NCI-H2227 (cell line): ENCODE measurements around the gene ARHGEF7.
"Not testable (repeated sequence)": the region's sequence is repeated elsewhere in the genome, so short reads cannot be mapped to it uniquely, and the experiment has no call there.

Experiments used
- DNase-seq: peaks from one replicate; lab custom pipeline; 2025; ENCODE audit not compliant: unreplicated experiment; lab: John Stamatoyannopoulos, UW

ARHGEF7 gene

GRCh38 chr13:111249637-111250360 lies 134.7 kb downstream of the ARHGEF7 start:
- no peak for DNase-seq

GRCh38 chr13:111251646-111252445 lies 136.7 kb downstream of the ARHGEF7 start:
- no peak for DNase-seq

- no peak for DNase-seq
Observed at GRCh38 chr13:111252446-111253364, 137.6 kb downstream of the ARHGEF7 start.

- DNase-seq: no peak
Observed at GRCh38 chr13:111253365-111253872, 138.3 kb downstream of the ARHGEF7 start.

- no peak for DNase-seq
Observed at GRCh38 chr13:111255228-111255790, 140.2 kb downstream of the ARHGEF7 start.

- no peak for DNase-seq
Observed at GRCh38 chr13:111256458-111256857, 141.3 kb downstream of the ARHGEF7 start.

- DNase-seq: no peak
Observed at GRCh38 chr13:111256946-111257345, 141.8 kb downstream of the ARHGEF7 start.

GRCh38 chr13:111257899-111258298 lies 142.8 kb downstream of the ARHGEF7 start:
- DNase-seq: not testable (repeated sequence)

GRCh38 chr13:111258637-111259036 lies 143.5 kb downstream of the ARHGEF7 start:
- no peak for DNase-seq

- DNase-seq: no peak
Observed at GRCh38 chr13:111259058-111259457, 143.9 kb downstream of the ARHGEF7 start.

- no peak for DNase-seq
Observed at GRCh38 chr13:111261326-111261725, 146.2 kb downstream of the ARHGEF7 start.

- no peak for DNase-seq
Observed at GRCh38 chr13:111262281-111262680, 147.2 kb downstream of the ARHGEF7 start.

- no peak for DNase-seq
Observed at GRCh38 chr13:111262715-111263114, 147.6 kb downstream of the ARHGEF7 start.

- DNase-seq: no peak
Observed at GRCh38 chr13:111263566-111263965, 148.5 kb downstream of the ARHGEF7 start.

- DNase-seq: no peak
Observed at GRCh38 chr13:111265006-111265700, 150.0 kb downstream of the ARHGEF7 start.

- DNase-seq: no peak
Observed at GRCh38 chr13:111265701-111266035, 150.6 kb downstream of the ARHGEF7 start.

- no peak for DNase-seq
Observed at GRCh38 chr13:111267205-111267604, 152.1 kb downstream of the ARHGEF7 start.

- DNase-seq: no peak
Observed at GRCh38 chr13:111267784-111268183, 152.7 kb downstream of the ARHGEF7 start.

GRCh38 chr13:111269508-111269907 lies 154.4 kb downstream of the ARHGEF7 start:
- DNase-seq: no peak

- DNase-seq: no peak
Observed at GRCh38 chr13:111270126-111270525, 155.0 kb downstream of the ARHGEF7 start.
